Measurements from ENCODE around the gene U2AF2.
"Not testable (repeated sequence)": the region's sequence is repeated elsewhere in the genome, so short reads cannot be mapped to it uniquely, and the experiment has no call there.

The U2AF2 gene

GRCh38 chr19:55717879-55718711 lies 63.3 kb downstream of the U2AF2 start:
- not testable (repeated sequence) for DNase-seq

- DNase-seq, result no peak
These were observed 65.4 kb downstream of the U2AF2 start for GRCh38 chr19:55720214-55720746.

GRCh38 chr19:55720801-55721200 lies 66.0 kb downstream of the U2AF2 start:
- DNase-seq, result no peak

GRCh38 chr19:55723491-55723890 lies 68.7 kb downstream of the U2AF2 start:
- DNase-seq, result no peak
